Subcutaneous abdominal adipose tissue (tissue), 5 donors: Measurements from ENCODE around the gene SEC14L5.

Experiments used
- H3K27ac ChIP-seq: one replicate; pipeline ENCODE4 v1.7.0; 2013; ENCODE audit warnings: low read depth, mild to moderate bottlenecking, inconsistent platforms, low read length, moderate library complexity
- H3K27me3 ChIP-seq, 5 donors: one replicate each; pipeline ENCODE4 v1.7.0; 2013; ENCODE audit warnings: low read length in 5 of 5, inconsistent platforms in 1 of 5; ENCODE audit not compliant: control insufficient read depth in 5 of 5, insufficient read depth in 4 of 5
- H3K36me3 ChIP-seq, 5 donors: one replicate each; pipeline ENCODE4 v1.7.0; 2013; ENCODE audit warnings: low read length in 5 of 5; ENCODE audit not compliant: control insufficient read depth in 5 of 5, insufficient read depth in 5 of 5
- H3K4me1 ChIP-seq, 5 donors: one replicate each; pipeline ENCODE4 v1.7.0; 2013; ENCODE audit warnings: low read length in 5 of 5, mild to moderate bottlenecking in 3 of 5, moderate library complexity in 1 of 5; ENCODE audit not compliant: control insufficient read depth in 5 of 5, insufficient read depth in 5 of 5
- H3K4me3 ChIP-seq, 5 donors: one replicate each; pipeline ENCODE4 v1.7.0; 2013; ENCODE audit warnings: low read length in 5 of 5, low read depth in 1 of 5
- H3K9ac ChIP-seq, 5 donors: one replicate each; pipeline ENCODE4 v1.7.0; 2013; ENCODE audit warnings: low read length in 5 of 5, mild to moderate bottlenecking in 4 of 5, moderate library complexity in 3 of 5
- H3K9me3 ChIP-seq, 5 donors: one replicate each; pipeline ENCODE4 v1.7.0; 2013; ENCODE audit warnings: low read length in 5 of 5; ENCODE audit not compliant: control insufficient read depth in 5 of 5
- donor health status: healthy.
- donor health status: healthy.
- donor health status: healthy.
- donor health status: healthy.
- donor health status: healthy.

SEC14L5 gene

GRCh38 chr16:5006348-5007193, 48.4 kb downstream of the SEC14L5 start:
- no peak overlapping the region for H3K9ac ChIP-seq
- no peak overlapping the region for H3K4me3 ChIP-seq
- H3K4me1 ChIP-seq, result no peaks in the 10 kb centered on the region
- no peaks in the 10 kb centered on the region for H3K9me3 ChIP-seq
- H3K27ac ChIP-seq, result no peak overlapping the region
- H3K27me3 ChIP-seq, result peaks cover 0 to 12% (median 8%) of the 10 kb centered on the region in 5 donors
- no peaks in the 10 kb centered on the region for H3K36me3 ChIP-seq

GRCh38 chr16:5007256-5007655, 49.1 kb downstream of the SEC14L5 start:
- H3K9ac ChIP-seq, result no peak overlapping the region
- no peaks in the 10 kb centered on the region for H3K36me3 ChIP-seq
- H3K4me3 ChIP-seq, result no peak overlapping the region
- H3K4me1 ChIP-seq, result no peaks in the 10 kb centered on the region
- H3K27me3 ChIP-seq, result peaks cover 0 to 15% (median 11%) of the 10 kb centered on the region in 5 donors
- no peak overlapping the region for H3K27ac ChIP-seq
- H3K9me3 ChIP-seq, result no peaks in the 10 kb centered on the region

GRCh38 chr16:5008311-5008731, 50.2 kb downstream of the SEC14L5 start:
- Histone ChIP-seq H3K36me3 (no peaks in the 10 kb centered on the region), H3K27me3 (peaks cover 0 to 15% (median 12%) of the 10 kb centered on the region in 5 donors), H3K9me3 (no peaks in the 10 kb centered on the region), H3K4me1 (no peaks in the 10 kb centered on the region), H3K27ac (no peak overlapping the region), H3K9ac (no peak overlapping the region), H3K4me3 (no peak overlapping the region)

- Histone ChIP-seq H3K4me1 (no peaks in the 10 kb centered on the region), H3K27ac (no peak overlapping the region), H3K9me3 (no peaks in the 10 kb centered on the region), H3K9ac (no peak overlapping the region), H3K4me3 (no peak overlapping the region), H3K36me3 (no peaks in the 10 kb centered on the region), H3K27me3 (peaks cover 0 to 10% (median 6%) of the 10 kb centered on the region in 5 donors)
Measured at GRCh38 chr16:5010576-5011329, 52.6 kb downstream of the SEC14L5 start.

GRCh38 chr16:5011637-5012036, 53.5 kb downstream of the SEC14L5 start:
- no peaks in the 10 kb centered on the region for H3K4me1 ChIP-seq
- H3K9me3 ChIP-seq, result no peaks in the 10 kb centered on the region
- H3K9ac ChIP-seq, result no peak overlapping the region
- no peak overlapping the region for H3K27ac ChIP-seq
- H3K36me3 ChIP-seq, result no peaks in the 10 kb centered on the region
- H3K27me3 ChIP-seq, result peaks cover 0 to 10% (median 6%) of the 10 kb centered on the region in 5 donors
- H3K4me3 ChIP-seq, result no peak overlapping the region

- Histone ChIP-seq H3K4me3 (no peak overlapping the region), H3K4me1 (peaks cover 0 to 5% (median 0%) of the 10 kb centered on the region in 5 donors), H3K36me3 (no peaks in the 10 kb centered on the region), H3K9me3 (no peaks in the 10 kb centered on the region), H3K27ac (no peak overlapping the region), H3K27me3 (peaks cover 2 to 10% (median 6%) of the 10 kb centered on the region in 5 donors), H3K9ac (no peak overlapping the region)
Measured at GRCh38 chr16:5012887-5013286, 54.8 kb downstream of the SEC14L5 start.

GRCh38 chr16:5015351-5015750, 57.2 kb downstream of the SEC14L5 start:
- Histone ChIP-seq H3K9me3 (no peaks in the 10 kb centered on the region), H3K27ac (no peak overlapping the region), H3K27me3 (peaks cover under 1 to 12% (median 5%) of the 10 kb centered on the region in 5 donors), H3K4me3 (no peak overlapping the region), H3K36me3 (no peaks in the 10 kb centered on the region), H3K4me1 (peaks cover 0 to 5% (median 0%) of the 10 kb centered on the region in 5 donors), H3K9ac (no peak overlapping the region)

GRCh38 chr16:5015887-5016286, 57.8 kb downstream of the SEC14L5 start:
- H3K4me1 ChIP-seq, result peaks cover 0 to 5% (median 0%) of the 10 kb centered on the region in 5 donors
- no peak overlapping the region for H3K4me3 ChIP-seq
- H3K27ac ChIP-seq, result no peak overlapping the region
- no peaks in the 10 kb centered on the region for H3K9me3 ChIP-seq
- peaks cover 0 to 13% (median 4%) of the 10 kb centered on the region in 5 donors for H3K27me3 ChIP-seq
- H3K9ac ChIP-seq, result no peak overlapping the region
- H3K36me3 ChIP-seq, result no peaks in the 10 kb centered on the region

GRCh38 chr16:5016967-5017677, 59.0 kb downstream of the SEC14L5 start:
- Histone ChIP-seq H3K36me3 (no peaks in the 10 kb centered on the region), H3K27ac (no peak overlapping the region)

More at GRCh38 chr16:5016967-5017677, 59.0 kb downstream of the SEC14L5 start:
- Histone ChIP-seq H3K27me3 (peaks cover 0 to 12% (median 4%) of the 10 kb centered on the region in 5 donors), H3K4me1 (peaks cover 0 to 5% (median 0%) of the 10 kb centered on the region in 5 donors), H3K9me3 (no peaks in the 10 kb centered on the region), H3K9ac (no peak overlapping the region), H3K4me3 (no peak overlapping the region)
